ENCODE measurements around the gene PFDN5. TPM values are rescaled to one million over a fixed set of nuclear protein-coding genes. Genes with fewer than 3 reads are reported as not detected.

The PFDN5 gene
- total and polyA plus RNA-seq, 9 of the 15 experiments (the other 6 are each of a cell fraction or from before 2014, with no cell fraction given) = 361 to 1,636 (median 742) TPM

DNA sequence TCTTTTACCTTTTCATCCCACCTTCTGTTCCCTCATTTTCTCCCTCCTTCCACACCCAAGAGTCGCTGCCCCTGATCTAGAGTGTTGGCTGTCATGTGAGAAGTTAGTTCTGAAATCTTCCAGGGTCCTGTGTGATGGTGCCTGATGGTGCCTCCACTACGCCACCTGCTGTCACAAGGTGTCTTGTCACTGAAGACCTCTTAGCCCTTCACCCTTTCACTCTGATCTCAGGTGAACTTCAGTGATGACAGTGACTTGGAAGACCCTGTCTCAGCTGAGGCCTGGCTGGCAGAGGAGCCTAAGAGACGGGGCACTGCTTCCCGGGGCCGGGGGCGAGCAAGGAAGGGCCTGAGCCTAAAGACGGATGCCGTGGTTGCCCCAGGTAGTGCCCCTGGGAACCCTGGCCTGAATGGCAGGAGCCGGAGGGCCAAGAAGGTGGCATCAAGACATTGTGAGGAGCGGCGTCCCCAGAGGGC is 7.6 kb upstream of the PFDN5 start (continued):
- no peak for TF ChIP-seq CEBPG (CRISPR knock-in tag; IDR thresholded peaks at IDR 0.05)
- TF ChIP-seq CEBPG (tag; conservative IDR thresholded peaks at IDR 0.05 in 1 of 2, IDR thresholded peaks at IDR 0.05 in 1 of 2) = no peak
- no peak for TF ChIP-seq NCOA1 (IDR thresholded peaks at IDR 0.05; ENCODE audit: low read depth)
- no peak for TF ChIP-seq KLF16 (IDR thresholded peaks at IDR 0.05)
- TF ChIP-seq ZNF263 (CRISPR knock-in tag; IDR thresholded peaks at IDR 0.05; ENCODE audit: borderline replicate concordance) = no peak
- no peak for TF ChIP-seq SOX6 (IDR thresholded peaks at IDR 0.05)
- TF ChIP-seq TAF9B (IDR thresholded peaks at IDR 0.05; ENCODE audit: partially characterized antibody) = no peak
- no peak for TF ChIP-seq TAF7 (tag; IDR thresholded peaks at IDR 0.05)
- TF ChIP-seq ELF1 (tag; IDR thresholded peaks at IDR 0.05) = no peak
- TF ChIP-seq, protein P1, sequence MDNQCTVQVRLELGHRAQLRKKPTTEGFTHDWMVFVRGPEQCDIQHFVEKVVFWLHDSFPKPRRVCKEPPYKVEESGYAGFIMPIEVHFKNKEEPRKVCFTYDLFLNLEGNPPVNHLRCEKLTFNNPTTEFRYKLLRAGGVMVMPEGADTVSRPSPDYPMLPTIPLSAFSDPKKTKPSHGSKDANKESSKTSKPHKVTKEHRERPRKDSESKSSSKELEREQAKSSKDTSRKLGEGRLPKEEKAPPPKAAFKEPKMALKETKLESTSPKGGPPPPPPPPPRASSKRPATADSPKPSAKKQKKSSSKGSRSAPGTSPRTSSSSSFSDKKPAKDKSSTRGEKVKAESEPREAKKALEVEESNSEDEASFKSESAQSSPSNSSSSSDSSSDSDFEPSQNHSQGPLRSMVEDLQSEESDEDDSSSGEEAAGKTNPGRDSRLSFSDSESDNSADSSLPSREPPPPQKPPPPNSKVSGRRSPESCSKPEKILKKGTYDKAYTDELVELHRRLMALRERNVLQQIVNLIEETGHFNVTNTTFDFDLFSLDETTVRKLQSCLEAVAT (IDR thresholded peaks at IDR 0.05) = no peak
- no peak for TF ChIP-seq FOS (IDR thresholded peaks at IDR 0.05; ENCODE audit: extremely low read depth, insufficient read length)
- no peak for TF ChIP-seq RBM34 (IDR thresholded peaks at IDR 0.05; ENCODE audit: borderline replicate concordance, insufficient read depth, low read length)
- no peak for TF ChIP-seq HEY1 (CRISPR knock-in tag; IDR thresholded peaks at IDR 0.05; ENCODE audit: borderline replicate concordance)
- TF ChIP-seq, protein P2, sequence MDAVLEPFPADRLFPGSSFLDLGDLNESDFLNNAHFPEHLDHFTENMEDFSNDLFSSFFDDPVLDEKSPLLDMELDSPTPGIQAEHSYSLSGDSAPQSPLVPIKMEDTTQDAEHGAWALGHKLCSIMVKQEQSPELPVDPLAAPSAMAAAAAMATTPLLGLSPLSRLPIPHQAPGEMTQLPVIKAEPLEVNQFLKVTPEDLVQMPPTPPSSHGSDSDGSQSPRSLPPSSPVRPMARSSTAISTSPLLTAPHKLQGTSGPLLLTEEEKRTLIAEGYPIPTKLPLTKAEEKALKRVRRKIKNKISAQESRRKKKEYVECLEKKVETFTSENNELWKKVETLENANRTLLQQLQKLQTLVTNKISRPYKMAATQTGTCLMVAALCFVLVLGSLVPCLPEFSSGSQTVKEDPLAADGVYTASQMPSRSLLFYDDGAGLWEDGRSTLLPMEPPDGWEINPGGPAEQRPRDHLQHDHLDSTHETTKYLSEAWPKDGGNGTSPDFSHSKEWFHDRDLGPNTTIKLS (IDR thresholded peaks at IDR 0.05; ENCODE audit: borderline replicate concordance, low read depth) = no peak
- no peak for TF ChIP-seq BMI1 (IDR thresholded peaks at IDR 0.05; ENCODE audit: low read length)
- TF ChIP-seq, protein P3, sequence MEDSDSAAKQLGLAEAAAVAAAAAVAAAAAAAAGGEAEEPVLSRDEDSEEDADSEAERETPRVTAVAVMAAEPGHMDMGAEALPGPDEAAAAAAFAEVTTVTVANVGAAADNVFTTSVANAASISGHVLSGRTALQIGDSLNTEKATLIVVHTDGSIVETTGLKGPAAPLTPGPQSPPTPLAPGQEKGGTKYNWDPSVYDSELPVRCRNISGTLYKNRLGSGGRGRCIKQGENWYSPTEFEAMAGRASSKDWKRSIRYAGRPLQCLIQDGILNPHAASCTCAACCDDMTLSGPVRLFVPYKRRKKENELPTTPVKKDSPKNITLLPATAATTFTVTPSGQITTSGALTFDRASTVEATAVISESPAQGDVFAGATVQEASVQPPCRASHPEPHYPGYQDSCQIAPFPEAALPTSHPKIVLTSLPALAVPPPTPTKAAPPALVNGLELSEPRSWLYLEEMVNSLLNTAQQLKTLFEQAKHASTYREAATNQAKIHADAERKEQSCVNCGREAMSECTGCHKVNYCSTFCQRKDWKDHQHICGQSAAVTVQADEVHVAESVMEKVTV (CRISPR knock-in tag; IDR thresholded peaks at IDR 0.05) = peak; percentile 87

All from K562 (cell line).